ENCODE data around the gene BCAP31. TPM values are rescaled to one million over a fixed set of nuclear protein-coding genes. Genes with fewer than 3 reads are reported as not detected.
"Not testable (repeated sequence)": the region's sequence is repeated elsewhere in the genome, so short reads cannot be mapped to it uniquely, and the experiment has no call there.

The BCAP31 gene
- total and polyA plus RNA-seq, 9 donors = 53.7 to 195 (median 135) TPM

GRCh38 chrX:153742111-153742510 lies 17.9 kb upstream of the BCAP31 start:
- H3K4me3 ChIP-seq; H3K27ac ChIP-seq; H3K9me3 ChIP-seq; H3K4me1 ChIP-seq (ENCODE audit: insufficient read depth); DNase-seq; H3K27me3 ChIP-seq; intact Hi-C loops (cut with DNase I); H3K36me3 ChIP-seq: not testable (repeated sequence)
- 90 to 94% (median 93%) methylated on average over 9 to 14 of the region's 14 CpGs for WGBS, 3 donors

- TF ChIP-seq POLR2A (IDR thresholded peaks at IDR 0.05) = no peak
- no peak for TF ChIP-seq CTCF (IDR thresholded peaks at IDR 0.05)
- no peak for TF ChIP-seq EP300 (IDR thresholded peaks at IDR 0.05)
- intact Hi-C loops (cut with DNase I) = no loop called here
- Histone ChIP-seq H3K27me3 (no peaks in the 10 kb centered on the region), H3K27ac (no peak overlapping the region), H3K36me3 (no peaks in the 10 kb centered on the region), H3K4me1 (ENCODE audit: insufficient read depth) (peaks cover 2% of the 10 kb centered on the region), H3K9me3 (no peaks in the 10 kb centered on the region), H3K4me3 (no peak overlapping the region)
- WGBS, 3 donors = 83 to 91% (median 88%) methylated on average over 14 of the region's 14 CpGs
- DNase-seq = no peak
Observed at GRCh38 chrX:153741446-153741845, 17.3 kb upstream of the BCAP31 start.

GRCh38 chrX:153740631-153741222 lies 16.5 kb upstream of the BCAP31 start:
- H3K4me3 ChIP-seq = no peak overlapping the region
- H3K9me3 ChIP-seq = no peaks in the 10 kb centered on the region
- no peak overlapping the region for H3K27ac ChIP-seq
- TF ChIP-seq CTCF (IDR thresholded peaks at IDR 0.05) (no peak), POLR2A (IDR thresholded peaks at IDR 0.05) (no peak), EP300 (IDR thresholded peaks at IDR 0.05) (no peak)
- 85 to 90% (median 86%) methylated on average over 12 to 16 of the region's 16 CpGs for WGBS, 3 donors
- intact Hi-C loops (cut with DNase I) = no loop called here
- no peak for DNase-seq
- H3K36me3 ChIP-seq = no peaks in the 10 kb centered on the region
- H3K27me3 ChIP-seq = no peaks in the 10 kb centered on the region
- H3K4me1 ChIP-seq (ENCODE audit: insufficient read depth) = peaks cover 2% of the 10 kb centered on the region

GRCh38 chrX:153739754-153740486 lies 15.7 kb upstream of the BCAP31 start:
- no peak overlapping the region for H3K4me3 ChIP-seq
- intact Hi-C loops (cut with DNase I) = no loop called here
- DNase-seq = no peak
- 87 to 90% (median 89%) methylated on average over 28 to 29 of the region's 29 CpGs for WGBS, 3 donors
- TF ChIP-seq CTCF (IDR thresholded peaks at IDR 0.05) = no peak
- TF ChIP-seq POLR2A (IDR thresholded peaks at IDR 0.05) = no peak
- TF ChIP-seq EP300 (IDR thresholded peaks at IDR 0.05) = no peak
- H3K27ac ChIP-seq = no peak overlapping the region
- H3K36me3 ChIP-seq = no peaks in the 10 kb centered on the region
- H3K9me3 ChIP-seq = no peaks in the 10 kb centered on the region
- no peaks in the 10 kb centered on the region for H3K27me3 ChIP-seq
- peaks cover 2% of the 10 kb centered on the region for H3K4me1 ChIP-seq (ENCODE audit: insufficient read depth)

GRCh38 chrX:153738056-153738605 lies 13.9 kb upstream of the BCAP31 start:
- Histone ChIP-seq H3K4me3 (no peak overlapping the region), H3K27ac (no peak overlapping the region), H3K36me3 (no peaks in the 10 kb centered on the region), H3K4me1 (ENCODE audit: insufficient read depth) (peaks cover under 1% of the 10 kb centered on the region), H3K27me3 (no peaks in the 10 kb centered on the region), H3K9me3 (no peaks in the 10 kb centered on the region)
- no peak for DNase-seq
- intact Hi-C loops (cut with DNase I) = no loop called here
- WGBS, 3 donors = 90 to 94% (median 92%) methylated on average over 27 of the region's 27 CpGs
- no peak for TF ChIP-seq EP300 (IDR thresholded peaks at IDR 0.05)

Measured in ovary (tissue), 9 donors.